DOHH2 (cell line): ENCODE results near the gene NEURL1B.

ENCODE experiments used
- H3F3A ChIP-seq: fragments of 200-600 bp; sonication (generic), shearing (Covaris generic); 2 replicates; pipeline ENCODE4 v1.6.0; 2016; ENCODE audit warnings: antibody characterized with exemption, mild to moderate bottlenecking; ENCODE audit not compliant: control insufficient read depth, insufficient read depth
- H3K27ac ChIP-seq: fragments of 200-600 bp; sonication (generic); 2 replicates; pipeline ENCODE4 v1.5.1; 2014; ENCODE audit warnings: low read depth, mild to moderate bottlenecking, low read length, moderate library complexity
- H3K27me3 ChIP-seq: fragments of 200-600 bp; sonication (generic); 2 replicates; pipeline ENCODE4 v1.6.1; 2014; ENCODE audit warnings: mild to moderate bottlenecking, low read length, mixed read lengths; ENCODE audit not compliant: control insufficient read depth
- H3K36me3 ChIP-seq: fragments of 200-600 bp; sonication (generic); 2 replicates; pipeline ENCODE4 v1.6.1; 2014; ENCODE audit warnings: mild to moderate bottlenecking, low read length, moderate library complexity, mixed read lengths; ENCODE audit not compliant: control insufficient read depth
- H3K4me1 ChIP-seq: fragments of 200-600 bp; sonication (generic); 2 replicates; pipeline ENCODE4 v1.6.1; 2014; ENCODE audit warnings: mild to moderate bottlenecking, low read length, mixed read lengths; ENCODE audit not compliant: control insufficient read depth
- H3K4me2 ChIP-seq: fragments of 200-600 bp; sonication (generic); 2 replicates; pipeline ENCODE4 v1.6.0; 2014; ENCODE audit warnings: mild to moderate bottlenecking, low read length, moderate library complexity
- H3K4me3 ChIP-seq: fragments of 200-600 bp; sonication (generic); 2 replicates; pipeline ENCODE4 v1.5.1; 2014; ENCODE audit warnings: mild to moderate bottlenecking, low read length, mixed read lengths
- H3K79me2 ChIP-seq: fragments of 200-600 bp; sonication (generic); 2 replicates; pipeline ENCODE4 v1.6.1; 2014; ENCODE audit warnings: mild to moderate bottlenecking, low read length, mixed read lengths; ENCODE audit not compliant: control insufficient read depth
- H3K9me2 ChIP-seq: fragments of 200-600 bp; sonication (generic); replicated peaks from 2 replicates; pipeline ENCODE4 v1.6.1; 2014; ENCODE audit warnings: mild to moderate bottlenecking, low read length, mixed read lengths; ENCODE audit not compliant: control insufficient read depth
- H3K9me3 ChIP-seq: fragments of 200-600 bp; sonication (generic); 2 replicates; pipeline ENCODE4 v1.6.1; 2014; ENCODE audit warnings: antibody characterized with exemption, low read length, mixed read lengths; ENCODE audit not compliant: control insufficient read depth, insufficient read depth
- H4K20me1 ChIP-seq: fragments of 200-600 bp; sonication (generic); 2 replicates; pipeline ENCODE4 v1.6.0; 2014; ENCODE audit warnings: low read depth, mild to moderate bottlenecking, antibody characterized with exemption, low read length, moderate library complexity; ENCODE audit not compliant: control insufficient read depth, insufficient read depth
- EZH2phosphoT487 ChIP-seq: fragments of 200-600 bp; sonication (generic); IDR thresholded peaks from 2 replicates; pipeline ENCODE4 v1.6.1; 2017; ENCODE audit warnings: borderline replicate concordance, mild to moderate bottlenecking, antibody characterized with exemption, low read length, moderate library complexity, mixed read lengths
- TF ChIP-seq, protein P1 (sequence below): fragments of 200-600 bp; sonication (generic); IDR thresholded peaks from one replicate; pipeline ENCODE4 v1.5.1; 2014; ENCODE audit warnings: antibody characterized with exemption, mild to moderate bottlenecking, low read depth, low read length; ENCODE audit not compliant: poor library complexity, severe bottlenecking

NEURL1B gene

GRCh38 chr5:172659909-172660628 lies 19.0 kb downstream of the NEURL1B start:
- Histone ChIP-seq H3K4me2 (no peak overlapping the region), H3K27ac (no peak overlapping the region)

DNA sequence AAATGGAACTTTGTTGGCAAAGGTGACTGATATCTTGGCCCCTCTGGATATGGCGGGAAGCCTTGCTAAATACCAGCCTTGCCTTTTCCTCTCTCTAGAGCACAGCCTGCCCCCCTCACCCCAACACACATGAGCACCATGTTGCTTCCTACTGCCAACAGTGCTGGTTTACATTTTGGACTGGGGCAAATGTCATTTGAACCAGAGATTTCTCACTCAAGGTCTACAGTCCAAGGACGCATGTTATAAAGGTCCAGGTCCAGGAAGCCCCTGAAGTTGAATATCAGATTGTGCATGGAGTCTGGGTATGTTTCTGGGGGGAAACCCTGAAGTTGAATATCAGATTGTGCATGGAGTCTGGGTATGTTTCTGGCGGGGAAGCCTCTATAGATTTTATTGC lies 19.9 kb downstream of the NEURL1B start:
- no peak overlapping the region for H3K27ac ChIP-seq
- H3K4me1 ChIP-seq: no peaks in the 10 kb centered on the region
- TF ChIP-seq, protein P1, sequence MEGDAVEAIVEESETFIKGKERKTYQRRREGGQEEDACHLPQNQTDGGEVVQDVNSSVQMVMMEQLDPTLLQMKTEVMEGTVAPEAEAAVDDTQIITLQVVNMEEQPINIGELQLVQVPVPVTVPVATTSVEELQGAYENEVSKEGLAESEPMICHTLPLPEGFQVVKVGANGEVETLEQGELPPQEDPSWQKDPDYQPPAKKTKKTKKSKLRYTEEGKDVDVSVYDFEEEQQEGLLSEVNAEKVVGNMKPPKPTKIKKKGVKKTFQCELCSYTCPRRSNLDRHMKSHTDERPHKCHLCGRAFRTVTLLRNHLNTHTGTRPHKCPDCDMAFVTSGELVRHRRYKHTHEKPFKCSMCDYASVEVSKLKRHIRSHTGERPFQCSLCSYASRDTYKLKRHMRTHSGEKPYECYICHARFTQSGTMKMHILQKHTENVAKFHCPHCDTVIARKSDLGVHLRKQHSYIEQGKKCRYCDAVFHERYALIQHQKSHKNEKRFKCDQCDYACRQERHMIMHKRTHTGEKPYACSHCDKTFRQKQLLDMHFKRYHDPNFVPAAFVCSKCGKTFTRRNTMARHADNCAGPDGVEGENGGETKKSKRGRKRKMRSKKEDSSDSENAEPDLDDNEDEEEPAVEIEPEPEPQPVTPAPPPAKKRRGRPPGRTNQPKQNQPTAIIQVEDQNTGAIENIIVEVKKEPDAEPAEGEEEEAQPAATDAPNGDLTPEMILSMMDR: no peak
- TF ChIP-seq EZH2phosphoT487: no peak
- H3F3A ChIP-seq: no peaks in the 10 kb centered on the region
- no peak overlapping the region for H3K4me2 ChIP-seq
- no peaks in the 10 kb centered on the region for H3K9me2 ChIP-seq
- no peaks in the 10 kb centered on the region for H3K27me3 ChIP-seq
- no peaks in the 10 kb centered on the region for H4K20me1 ChIP-seq
- no peaks in the 10 kb centered on the region for H3K9me3 ChIP-seq
- H3K79me2 ChIP-seq: no peaks in the 10 kb centered on the region
- no peaks in the 10 kb centered on the region for H3K36me3 ChIP-seq
- H3K4me3 ChIP-seq: no peak overlapping the region

More at GRCh38 chr5:172659909-172660628, 19.0 kb downstream of the NEURL1B start:
- Histone ChIP-seq H3K27me3 (no peaks in the 10 kb centered on the region), H3K4me3 (no peak overlapping the region), H3F3A (no peaks in the 10 kb centered on the region), H3K36me3 (no peaks in the 10 kb centered on the region), H3K9me3 (no peaks in the 10 kb centered on the region; the same call in 1 of the 2 replicates), H3K9me2 (no peaks in the 10 kb centered on the region), H3K79me2 (no peaks in the 10 kb centered on the region), H4K20me1 (no peaks in the 10 kb centered on the region), H3K4me1 (no peaks in the 10 kb centered on the region)
- TF ChIP-seq, protein P1: no peak
- no peak for TF ChIP-seq EZH2phosphoT487

GRCh38 chr5:172661526-172661925 lies 20.5 kb downstream of the NEURL1B start:
- Histone ChIP-seq H3F3A (no peaks in the 10 kb centered on the region), H3K9me2 (no peaks in the 10 kb centered on the region), H3K9me3 (no peaks in the 10 kb centered on the region), H3K36me3 (no peaks in the 10 kb centered on the region), H3K79me2 (no peaks in the 10 kb centered on the region), H3K4me2 (no peak overlapping the region), H3K27me3 (no peaks in the 10 kb centered on the region), H3K4me1 (no peaks in the 10 kb centered on the region), H3K4me3 (no peak overlapping the region), H4K20me1 (no peaks in the 10 kb centered on the region), H3K27ac (no peak overlapping the region)
- TF ChIP-seq EZH2phosphoT487: no peak
- TF ChIP-seq, protein P1: no peak
